K562 (cell line): Measurements from ENCODE around the gene NOL4L. TPM values are rescaled to one million over a fixed set of nuclear protein-coding genes. Genes with fewer than 3 reads are reported as not detected.
A peak's percentile ranks its signal among the peaks of the same experiment; 100 is the strongest.

Source experiments
- ADNP ChIP-seq: fragments of 200-800 bp; sonication (Bioruptor generic); IDR thresholded peaks from 2 replicates; pipeline ENCODE4 v1.6.1; 2016; ENCODE audit warnings: missing genetic modification characterization, missing compliant biosample characterization
- BCOR ChIP-seq: fragments of 450-650 bp; IDR thresholded peaks from 2 replicates; pipeline ENCODE4 v1.6.1; 2016
- DMBX1 ChIP-seq: fragments of 250-450 bp; sonication (Bioruptor Pico); IDR thresholded peaks from 2 replicates; pipeline ENCODE4 v1.8.0; 2022; ENCODE audit warnings: inconsistent platforms, mild to moderate bottlenecking, moderate library complexity, borderline replicate concordance
- MAZ ChIP-seq, 2 experiments: fragments of 450-650 bp in 1 of 2; sonication (generic) in 1 of 2; formaldehyde crosslinking; IDR thresholded peaks in 1 of 2; conservative IDR thresholded peaks in 1 of 2; 2 replicates each; pipeline versions ENCODE4 v1.4.0 to v1.5.0; 2020; ENCODE audit warnings: mild to moderate bottlenecking in 1 of 2, missing genetic modification reagents in 1 of 2
- MTF1 ChIP-seq: fragments of 250-450 bp; sonication (Bioruptor Pico); IDR thresholded peaks from 2 replicates; pipeline ENCODE4 v1.9.0; 2021; ENCODE audit warnings: moderate library complexity, mild to moderate bottlenecking, inconsistent platforms, borderline replicate concordance
- NCOR1 ChIP-seq: fragments of 450-650 bp; IDR thresholded peaks from 2 replicates; pipeline ENCODE4 v1.6.1; 2016; ENCODE audit warnings: mild to moderate bottlenecking, moderate library complexity
- NFIC ChIP-seq: fragments of 450-650 bp; IDR thresholded peaks from 2 replicates; pipeline ENCODE4 v1.6.1; 2017; ENCODE audit warnings: mild to moderate bottlenecking, inconsistent platforms
- NFRKB ChIP-seq: fragments of 450-650 bp; IDR thresholded peaks from 2 replicates; pipeline ENCODE4 v1.6.1; 2016; ENCODE audit warnings: low read depth
- NR4A1 ChIP-seq, 2 experiments: fragments of 250-450 bp in 1 of 2; fragments of 450-650 bp in 1 of 2; sonication (Bioruptor Pico) in 1 of 2; IDR thresholded peaks; 2 replicates each; pipeline versions ENCODE4 v1.4.0 to v1.6.1; 2016 to 2020; ENCODE audit warnings: mild to moderate bottlenecking in 2 of 2, missing compliant biosample characterization in 1 of 2, missing genetic modification characterization in 1 of 2, moderate library complexity in 1 of 2
- POU5F1 ChIP-seq: fragments of 150-350 bp; IDR thresholded peaks from 2 replicates; pipeline ENCODE4 v1.6.1; 2014; ENCODE audit warnings: borderline replicate concordance, low read length, low read depth, mild to moderate bottlenecking; ENCODE audit not compliant: partially characterized antibody
- RBM25 ChIP-seq: fragments of 200-400 bp; formaldehyde crosslinking; IDR thresholded peaks from 2 replicates; pipeline ENCODE4 v1.6.1; 2018; ENCODE audit warnings: low read length, low read depth, moderate library complexity; ENCODE audit not compliant: severe bottlenecking
- SMAD4 ChIP-seq: fragments of 250-450 bp; sonication (Bioruptor Pico); conservative IDR thresholded peaks from 2 replicates; pipeline ENCODE4 v1.8.0; 2021; ENCODE audit warnings: inconsistent platforms, mild to moderate bottlenecking, moderate library complexity
- SPI1 ChIP-seq: IDR thresholded peaks from 2 replicates; pipeline ENCODE4 v1.6.1; 2011; ENCODE audit warnings: low read depth, low read length, control low read depth, borderline replicate concordance
- SRSF9 ChIP-seq: fragments of 200-400 bp; formaldehyde crosslinking; IDR thresholded peaks from 2 replicates; pipeline ENCODE4 v1.6.1; 2017; ENCODE audit warnings: low read depth, low read length, borderline replicate concordance
- ZNF239 ChIP-seq: fragments of 250-450 bp; sonication (Bioruptor Pico); IDR thresholded peaks from 2 replicates; pipeline ENCODE4 v1.4.0; 2020; ENCODE audit warnings: mild to moderate bottlenecking
- ZNF311 ChIP-seq: fragments of 250-450 bp; sonication (Bioruptor Pico); IDR thresholded peaks from 2 replicates; pipeline ENCODE4 v1.4.0; 2020; ENCODE audit warnings: mild to moderate bottlenecking, moderate library complexity
- ZNF717 ChIP-seq: fragments of 250-450 bp; sonication (Bioruptor Pico); IDR thresholded peaks from 2 replicates; pipeline ENCODE4 v1.5.0; 2021
- polyA plus RNA-seq, 8 experiments: library from polyadenylated mRNA; depleted of rRNA in 4 of 8; stranded (reverse) in 5 of 8; unstranded in 3 of 8; fragments of >200 nt; fragmentation: Nextera tagmentation in 2 of 8; fragmentation: Illumina TruSeq in 1 of 8; extraction: Ambion mirVana in 2 of 8; extraction: Trizol in 1 of 8; gene quantifications; 2 replicates each; pipeline versions ENCODE4 v1.2.1 to v1.2.3, GENCODE V29; 2011 to 2014; ENCODE audit warnings: inconsistent platforms in 1 of 8, missing spikeins in 1 of 8
- total RNA-seq, 7 experiments: library from RNA; depleted of rRNA in 6 of 7; stranded (reverse); fragments of >200 nt in 6 of 7; fragmentation: Illumina TruSeq in 2 of 7; extraction: Trizol in 2 of 7; gene quantifications; 2 replicates each; pipeline versions ENCODE4 v1.2.1 to v1.2.3, GENCODE V29; 2011 to 2021; ENCODE audit warnings: low replicate concordance in 1 of 7
- TF ChIP-seq, protein P1 (sequence below): fragments of 450-650 bp; formaldehyde crosslinking; IDR thresholded peaks from 2 replicates; pipeline ENCODE4 v1.4.0; 2020; ENCODE audit warnings: mild to moderate bottlenecking, moderate library complexity
- TF ChIP-seq, protein P2 (sequence below): fragments of 250-450 bp; sonication (Bioruptor Pico); IDR thresholded peaks from 2 replicates; pipeline ENCODE4 v1.4.0; 2020
- TF ChIP-seq, protein P3 (sequence below), 2 experiments: fragments of 450-650 bp; IDR thresholded peaks; 2 replicates each; pipeline ENCODE4 v1.6.1; 2016

The NOL4L gene
- total and polyA plus RNA-seq, 9 of the 15 experiments (the other 6 are each of a cell fraction or from before 2014, with no cell fraction given) = 5.1 to 36.2 (median 13.6) TPM

DNA sequence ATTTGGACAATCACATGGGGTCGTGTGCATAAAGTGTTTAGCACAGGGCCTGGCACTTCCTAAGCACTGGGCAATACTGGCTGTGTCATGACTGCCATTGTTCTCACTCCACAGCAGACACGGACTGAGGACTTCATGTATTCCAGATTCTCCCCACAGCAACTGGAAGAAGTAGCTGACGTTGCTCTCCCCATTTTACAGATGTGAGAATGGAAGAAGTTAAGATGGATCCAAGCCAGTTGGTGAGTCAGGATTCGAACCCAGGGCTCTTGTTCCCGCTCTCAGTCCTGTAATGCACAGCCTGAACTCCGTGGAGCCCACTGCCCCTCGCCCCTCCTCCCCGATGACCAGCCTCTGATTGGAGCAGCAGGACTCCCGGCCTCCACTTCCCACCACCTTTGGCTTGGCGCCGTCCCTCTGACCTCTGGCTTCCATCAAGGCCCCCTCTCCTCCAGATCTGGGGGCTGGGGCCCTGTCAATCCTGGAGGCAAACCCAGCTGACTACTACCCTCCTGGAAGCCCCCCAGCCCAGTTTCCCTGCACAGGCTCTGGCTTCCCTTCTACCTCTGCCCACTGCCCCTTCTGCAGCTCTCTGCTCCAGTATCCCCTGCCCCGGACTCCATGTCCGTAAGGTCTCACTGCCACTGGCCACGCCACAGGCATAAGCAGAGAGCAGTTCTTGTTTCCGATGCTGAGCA, 12.7 kb downstream of the NOL4L start (continued):
- TF ChIP-seq POU5F1 (no peak), RBM25 (peak; percentile 66), NFIC (peak; percentile 48), SMAD4 (CRISPR knock-in tag) (peak; percentile 25; the same call in 1 of the 2 replicates), MTF1 (CRISPR knock-in tag) (no peak), NR4A1 (CRISPR knock-in tag; IDR thresholded peaks at IDR 0.05) (no peak), NR4A1 (tag; IDR thresholded peaks at IDR 0.05) (no peak), ADNP (tag) (no peak), ZNF717 (CRISPR knock-in tag) (no peak), DMBX1 (CRISPR knock-in tag) (0 out of 2 replicates have a peak, but pooled peaks have one; percentile 34), SPI1 (no peak), ZNF239 (CRISPR knock-in tag) (no peak), MAZ (CRISPR knock-in tag; conservative IDR thresholded peaks at IDR 0.05 in 1 of 2, IDR thresholded peaks at IDR 0.05 in 1 of 2) (no peak), BCOR (peak; percentile 63; the same call in 1 of the 2 replicates), SRSF9 (no peak), NFRKB (no peak), ZNF311 (CRISPR knock-in tag) (peak; percentile 46; the same call in 1 of the 2 replicates), NCOR1 (no peak)
- TF ChIP-seq, protein P1, sequence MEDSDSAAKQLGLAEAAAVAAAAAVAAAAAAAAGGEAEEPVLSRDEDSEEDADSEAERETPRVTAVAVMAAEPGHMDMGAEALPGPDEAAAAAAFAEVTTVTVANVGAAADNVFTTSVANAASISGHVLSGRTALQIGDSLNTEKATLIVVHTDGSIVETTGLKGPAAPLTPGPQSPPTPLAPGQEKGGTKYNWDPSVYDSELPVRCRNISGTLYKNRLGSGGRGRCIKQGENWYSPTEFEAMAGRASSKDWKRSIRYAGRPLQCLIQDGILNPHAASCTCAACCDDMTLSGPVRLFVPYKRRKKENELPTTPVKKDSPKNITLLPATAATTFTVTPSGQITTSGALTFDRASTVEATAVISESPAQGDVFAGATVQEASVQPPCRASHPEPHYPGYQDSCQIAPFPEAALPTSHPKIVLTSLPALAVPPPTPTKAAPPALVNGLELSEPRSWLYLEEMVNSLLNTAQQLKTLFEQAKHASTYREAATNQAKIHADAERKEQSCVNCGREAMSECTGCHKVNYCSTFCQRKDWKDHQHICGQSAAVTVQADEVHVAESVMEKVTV = no peak
- TF ChIP-seq, protein P2, sequence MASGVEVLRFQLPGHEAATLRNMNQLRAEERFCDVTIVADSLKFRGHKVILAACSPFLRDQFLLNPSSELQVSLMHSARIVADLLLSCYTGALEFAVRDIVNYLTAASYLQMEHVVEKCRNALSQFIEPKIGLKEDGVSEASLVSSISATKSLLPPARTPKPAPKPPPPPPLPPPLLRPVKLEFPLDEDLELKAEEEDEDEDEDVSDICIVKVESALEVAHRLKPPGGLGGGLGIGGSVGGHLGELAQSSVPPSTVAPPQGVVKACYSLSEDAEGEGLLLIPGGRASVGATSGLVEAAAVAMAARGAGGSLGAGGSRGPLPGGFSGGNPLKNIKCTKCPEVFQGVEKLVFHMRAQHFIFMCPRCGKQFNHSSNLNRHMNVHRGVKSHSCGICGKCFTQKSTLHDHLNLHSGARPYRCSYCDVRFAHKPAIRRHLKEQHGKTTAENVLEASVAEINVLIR = no peak
- TF ChIP-seq, protein P3, sequence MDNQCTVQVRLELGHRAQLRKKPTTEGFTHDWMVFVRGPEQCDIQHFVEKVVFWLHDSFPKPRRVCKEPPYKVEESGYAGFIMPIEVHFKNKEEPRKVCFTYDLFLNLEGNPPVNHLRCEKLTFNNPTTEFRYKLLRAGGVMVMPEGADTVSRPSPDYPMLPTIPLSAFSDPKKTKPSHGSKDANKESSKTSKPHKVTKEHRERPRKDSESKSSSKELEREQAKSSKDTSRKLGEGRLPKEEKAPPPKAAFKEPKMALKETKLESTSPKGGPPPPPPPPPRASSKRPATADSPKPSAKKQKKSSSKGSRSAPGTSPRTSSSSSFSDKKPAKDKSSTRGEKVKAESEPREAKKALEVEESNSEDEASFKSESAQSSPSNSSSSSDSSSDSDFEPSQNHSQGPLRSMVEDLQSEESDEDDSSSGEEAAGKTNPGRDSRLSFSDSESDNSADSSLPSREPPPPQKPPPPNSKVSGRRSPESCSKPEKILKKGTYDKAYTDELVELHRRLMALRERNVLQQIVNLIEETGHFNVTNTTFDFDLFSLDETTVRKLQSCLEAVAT (IDR thresholded peaks at IDR 0.05) = no peak
